T-cell (primary cell): ENCODE results near the gene IMMP2L. TPM values are rescaled to one million over a fixed set of nuclear protein-coding genes. Genes with fewer than 3 reads are reported as not detected.

Source experiments
- ATAC-seq, 4 experiments: fragments of 200-7000 bp in 3 of 4; fragments of 150-1000 bp in 1 of 4; cut with Tn5 transposase; replicated peaks in 1 of 4; 1 replicate in 3 of 4; 2 replicates in 1 of 4; pipeline ENCODE4 v1.10.0; 2021; ENCODE audit warnings: moderate library complexity in 3 of 4, mild to moderate bottlenecking in 2 of 4, moderate number of reproducible peaks in 1 of 4
- CTCF ChIA-PET, 2 donors: fragments of 300-600 bp; sonication (Branson Sonifier 250); formaldehyde crosslinking; loops; one replicate each; lab custom pipeline; 2022; ENCODE audit warnings: antibody characterized with exemption in 2 of 2; lab: Charles Lee
- POLR2A ChIA-PET, 2 donors: fragments of 300-600 bp; sonication (Branson Sonifier 250); formaldehyde crosslinking; loops; one replicate each; lab custom pipeline; 2022; ENCODE audit warnings: antibody characterized with exemption in 2 of 2; lab: Charles Lee
- DNase-seq, 35 experiments: peaks; one replicate each; pipeline versions ENCODE4 v3.0.0 to v3.0.0-alpha.2; 2013 to 2023
- H3K27ac ChIP-seq: one replicate; pipeline ENCODE4 v1.5.1; 2013; ENCODE audit warnings: low read length
- H3K27me3 ChIP-seq, 2 experiments: replicated peaks in 1 of 2; 1 replicate in 1 of 2; 2 replicates in 1 of 2; pipeline versions ENCODE4 v1.6.1 to v1.7.0; 2013; ENCODE audit warnings: low read length in 1 of 2, mixed read lengths in 1 of 2; ENCODE audit not compliant: control insufficient read depth in 2 of 2, insufficient read depth in 2 of 2; ENCODE audit errors: extremely low read depth in 1 of 2
- H3K36me3 ChIP-seq, 2 donors: 1 replicate in 1 of 2; 2 replicates in 1 of 2; pipeline versions ENCODE4 v1.6.1 to v1.7.0; 2013; ENCODE audit warnings: low read length in 1 of 2; ENCODE audit not compliant: control insufficient read depth in 2 of 2, insufficient read depth in 1 of 2; ENCODE audit errors: extremely low read depth in 1 of 2
- H3K4me1 ChIP-seq, 2 experiments: 1 replicate in 1 of 2; 2 replicates in 1 of 2; pipeline versions ENCODE4 v1.6.1 to v1.7.0; 2013; ENCODE audit warnings: low read length in 2 of 2, mixed read lengths in 1 of 2; ENCODE audit not compliant: insufficient read depth in 2 of 2, control insufficient read depth in 1 of 2; ENCODE audit errors: extremely low read depth in 1 of 2
- H3K4me3 ChIP-seq, 2 donors: 1 replicate in 1 of 2; 2 replicates in 1 of 2; pipeline versions ENCODE4 v1.5.1 to v1.7.0; 2013; ENCODE audit warnings: mild to moderate bottlenecking in 2 of 2, low read length in 1 of 2, moderate library complexity in 1 of 2; ENCODE audit not compliant: control insufficient read depth in 1 of 2; ENCODE audit errors: extremely low read depth in 1 of 2
- H3K9me3 ChIP-seq: 2 replicates; pipeline ENCODE4 v1.7.0; 2013
- H3K27ac Mint-ChIP-seq, 2 donors: one replicate each; pipeline ENCODE4 v1.8.0; 2020 to 2021; ENCODE audit warnings: mild to moderate bottlenecking in 2 of 2, mixed read lengths in 2 of 2
- H3K27me3 Mint-ChIP-seq, 2 donors: one replicate each; pipeline ENCODE4 v1.8.0; 2021 to 2022; ENCODE audit warnings: mixed read lengths in 2 of 2
- H3K36me3 Mint-ChIP-seq: one replicate; pipeline ENCODE4 v1.8.0; 2021; ENCODE audit warnings: mixed read lengths
- H3K4me1 Mint-ChIP-seq, 3 donors: one replicate each; pipeline ENCODE4 v1.8.0; 2020 to 2022; ENCODE audit warnings: mixed read lengths in 3 of 3, mild to moderate bottlenecking in 1 of 3
- H3K4me3 Mint-ChIP-seq, 3 donors: one replicate each; pipeline ENCODE4 v1.8.0; 2020 to 2022; ENCODE audit warnings: mild to moderate bottlenecking in 3 of 3, mixed read lengths in 3 of 3, moderate library complexity in 3 of 3
- H3K9me3 Mint-ChIP-seq, 3 donors: one replicate each; pipeline ENCODE4 v1.8.0; 2020 to 2022; ENCODE audit warnings: mixed read lengths in 3 of 3
- WGBS: methylation state at CpG from one replicate; pipeline ENCODE4 v1.1.5; 2013; ENCODE audit warnings: missing lambda C conversion rate; ENCODE audit not compliant: insufficient coverage; 5-methylcytosine and 5-hydroxymethylcytosine counted together
- total RNA-seq, 35 experiments: library from RNA in 6 of 35; stranded (reverse) in 6 of 35; fragments of 120-200 nt in 1 of 35; gene quantifications; one replicate each; pipeline versions ENCODE4 v1.2.1 to v1.2.4 and lab custom pipeline; 2013 to 2026

The IMMP2L gene
- total RNA-seq, 5 donors from 2014 or later (not counting 1 experiment from before 2014, with no cell fraction given), result 14.1 to 27.3 (median 21.7) TPM

GRCh38 chr7:111226800-111227199 lies 335.5 kb downstream of the IMMP2L start:
- WGBS, result no CpG with 5 or more reads among the region's 2 CpGs
- H3K4me3 Mint-ChIP-seq, result no peak overlapping the region
- no peaks in the 10 kb centered on the region for H3K4me1 Mint-ChIP-seq
- H3K9me3 Mint-ChIP-seq, result no peaks in the 10 kb centered on the region
- POLR2A ChIA-PET, result interaction anchor here in 1 of 2 donors (0.7 kb wide), 1 partner anchor 254 kb away, joined by 4 read pairs; no protein-coding TSS in a partner anchor
- no peaks in the 10 kb centered on the region for H3K27me3 Mint-ChIP-seq
- H3K27me3 ChIP-seq, result no peaks in the 10 kb centered on the region
- no peaks in the 10 kb centered on the region for H3K9me3 ChIP-seq
- no peaks in the 10 kb centered on the region for H3K36me3 ChIP-seq
- H3K27ac ChIP-seq, result no peak overlapping the region
- H3K27ac Mint-ChIP-seq, result no peak overlapping the region
- ATAC-seq (no peak), DNase-seq (no peak)
- peaks cover 8% of the 10 kb centered on the region for H3K36me3 Mint-ChIP-seq
- H3K4me1 ChIP-seq, result no peaks in the 10 kb centered on the region
- CTCF ChIA-PET, result no interaction called here
- H3K4me3 ChIP-seq, result no peak overlapping the region

DNA sequence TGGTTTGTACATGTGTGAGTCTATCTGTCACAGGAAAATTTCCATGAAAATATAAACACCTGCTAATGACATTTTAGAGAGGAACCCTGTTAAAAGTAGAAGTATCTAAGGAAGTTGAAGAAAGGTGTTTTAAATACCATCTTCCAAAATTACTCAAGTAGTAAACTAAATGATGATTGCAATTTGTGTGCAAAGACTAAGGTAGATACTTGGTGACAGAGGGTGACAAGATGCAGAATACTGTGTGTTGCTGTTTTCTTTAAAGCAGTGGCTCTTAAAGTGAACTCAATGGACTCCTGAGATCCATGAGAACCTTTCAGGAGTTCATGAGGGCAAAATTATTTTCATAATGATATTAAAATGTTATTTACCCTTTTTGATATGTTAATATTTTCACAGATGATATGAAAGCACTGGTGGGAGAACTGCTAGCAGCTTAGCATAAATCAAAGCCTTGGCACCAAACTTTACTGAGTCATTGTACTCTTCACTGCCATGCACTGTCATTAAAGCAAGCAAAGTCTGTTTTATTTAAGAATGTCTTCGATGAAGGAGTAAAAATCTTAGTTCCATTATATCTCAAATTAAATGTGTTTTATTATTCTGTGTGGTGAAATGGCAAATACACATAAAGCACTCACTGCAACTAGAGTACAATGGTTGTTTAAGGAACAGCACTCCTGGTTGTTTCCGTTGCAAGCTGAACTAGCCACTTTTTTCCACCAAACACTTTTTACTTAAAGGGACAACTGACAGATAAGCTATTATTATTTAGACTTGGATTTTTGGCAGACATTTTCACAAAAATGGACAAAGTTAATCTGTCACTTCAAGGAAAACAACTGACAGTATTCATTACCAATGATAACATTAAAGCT lies 337.7 kb downstream of the IMMP2L start:
- Mint-ChIP-seq H3K4me1 (no peaks in the 10 kb centered on the region), H3K36me3 (peaks cover 3% of the 10 kb centered on the region), H3K4me3 (no peak overlapping the region), H3K27ac (no peak overlapping the region), H3K27me3 (no peaks in the 10 kb centered on the region), H3K9me3 (no peaks in the 10 kb centered on the region)
- DNase-seq (no peak), ATAC-seq (no peak)
- Histone ChIP-seq H3K4me1 (no peaks in the 10 kb centered on the region), H3K36me3 (no peaks in the 10 kb centered on the region), H3K9me3 (no peaks in the 10 kb centered on the region), H3K4me3 (no peak overlapping the region), H3K27me3 (no peaks in the 10 kb centered on the region), H3K27ac (no peak overlapping the region)
- ChIA-PET CTCF (no interaction called here), POLR2A (no interaction called here)
- no CpG with 5 or more reads among the region's 2 CpGs for WGBS

- POLR2A ChIA-PET, result no interaction called here
Observed at GRCh38 chr7:111223802-111224253, 338.5 kb downstream of the IMMP2L start.

GRCh38 chr7:111215550-111215949 lies 346.7 kb downstream of the IMMP2L start:
- Mint-ChIP-seq H3K36me3 (peaks cover 19% of the 10 kb centered on the region), H3K4me1 (no peaks in the 10 kb centered on the region), H3K4me3 (no peak overlapping the region), H3K27me3 (no peaks in the 10 kb centered on the region), H3K27ac (no peak overlapping the region), H3K9me3 (no peaks in the 10 kb centered on the region)
- Histone ChIP-seq H3K36me3 (no peaks in the 10 kb centered on the region), H3K4me1 (no peaks in the 10 kb centered on the region), H3K4me3 (no peak overlapping the region), H3K27me3 (no peaks in the 10 kb centered on the region), H3K9me3 (no peaks in the 10 kb centered on the region), H3K27ac (no peak overlapping the region)
- POLR2A ChIA-PET, result no interaction called here
- DNase-seq, result no peak
- CTCF ChIA-PET, result no interaction called here
- no peak for ATAC-seq

More at GRCh38 chr7:111223802-111224253, 338.5 kb downstream of the IMMP2L start:
- Mint-ChIP-seq H3K4me3 (no peak overlapping the region), H3K36me3 (no peaks in the 10 kb centered on the region), H3K27me3 (no peaks in the 10 kb centered on the region), H3K27ac (no peak overlapping the region), H3K9me3 (no peaks in the 10 kb centered on the region), H3K4me1 (no peaks in the 10 kb centered on the region)
- Histone ChIP-seq H3K36me3 (no peaks in the 10 kb centered on the region), H3K27me3 (no peaks in the 10 kb centered on the region), H3K9me3 (no peaks in the 10 kb centered on the region), H3K4me1 (no peaks in the 10 kb centered on the region), H3K27ac (no peak overlapping the region), H3K4me3 (no peak overlapping the region)
- no CpG with 5 or more reads among the region's 2 CpGs for WGBS
- CTCF ChIA-PET, result no interaction called here
- DNase-seq, result no peak
- no peak for ATAC-seq

GRCh38 chr7:111212857-111213523 lies 349.3 kb downstream of the IMMP2L start:
- H3K27me3 ChIP-seq, result no peaks in the 10 kb centered on the region
- no peaks in the 10 kb centered on the region for H3K4me1 Mint-ChIP-seq
- no peak overlapping the region for H3K4me3 ChIP-seq
- ChIA-PET CTCF (no interaction called here), POLR2A (no interaction called here)
- no peak overlapping the region for H3K4me3 Mint-ChIP-seq
- ATAC-seq (no peak), DNase-seq (no peak)
- no peaks in the 10 kb centered on the region for H3K27me3 Mint-ChIP-seq
- H3K9me3 ChIP-seq, result no peaks in the 10 kb centered on the region
- H3K27ac Mint-ChIP-seq, result no peak overlapping the region
- no peak overlapping the region for H3K27ac ChIP-seq
- H3K9me3 Mint-ChIP-seq, result no peaks in the 10 kb centered on the region
- H3K4me1 ChIP-seq, result no peaks in the 10 kb centered on the region
- 94% methylated on average over 11 of the region's 11 CpGs for WGBS
- peaks cover 24% of the 10 kb centered on the region for H3K36me3 Mint-ChIP-seq
- H3K36me3 ChIP-seq, result no peaks in the 10 kb centered on the region

DNA sequence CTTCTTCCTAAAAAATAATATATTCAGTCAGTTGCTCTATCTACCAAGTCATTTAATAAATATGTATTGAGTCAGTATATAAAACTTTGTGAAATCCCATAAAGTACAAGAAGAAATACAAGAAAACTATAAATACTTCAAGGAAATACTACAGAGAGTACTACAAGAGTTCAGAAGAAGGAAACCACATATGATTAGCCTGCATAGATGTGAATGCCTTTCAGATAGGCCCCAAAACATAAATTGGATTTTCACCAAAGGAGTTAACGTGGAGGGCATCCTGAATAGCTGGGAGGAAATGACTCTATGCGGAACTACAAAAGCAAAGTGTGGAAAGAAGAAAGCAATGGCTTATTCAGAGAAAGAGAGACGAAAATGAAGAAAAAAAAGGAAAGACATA lies 351.3 kb downstream of the IMMP2L start:
- no peaks in the 10 kb centered on the region for H3K27me3 ChIP-seq
- 57% methylated on average over 1 of the region's 3 CpGs for WGBS
- no peaks in the 10 kb centered on the region for H3K4me1 ChIP-seq
- no peaks in the 10 kb centered on the region for H3K27me3 Mint-ChIP-seq
- POLR2A ChIA-PET, result no interaction called here
- ATAC-seq (no peak), DNase-seq (no peak)
- CTCF ChIA-PET, result interaction anchor here in 1 of 2 donors (0.5 kb wide), 1 partner anchor 490 kb away, joined by 5 read pairs; no protein-coding TSS in a partner anchor
- H3K4me1 Mint-ChIP-seq, result no peaks in the 10 kb centered on the region
- H3K4me3 ChIP-seq, result no peak overlapping the region
- H3K36me3 ChIP-seq, result no peaks in the 10 kb centered on the region
- H3K9me3 Mint-ChIP-seq, result no peaks in the 10 kb centered on the region
- H3K4me3 Mint-ChIP-seq, result no peak overlapping the region
- no peak overlapping the region for H3K27ac ChIP-seq
- H3K27ac Mint-ChIP-seq, result no peak overlapping the region
- H3K36me3 Mint-ChIP-seq, result peaks cover 21% of the 10 kb centered on the region
- no peaks in the 10 kb centered on the region for H3K9me3 ChIP-seq
